HCT116 (cell line): ENCODE results near the gene SAMD4A.
"Not testable (repeated sequence)": the region's sequence is repeated elsewhere in the genome, so short reads cannot be mapped to it uniquely, and the experiment has no call there.

ENCODE experiments used
- CEBPB ChIP-seq: IDR thresholded peaks from 2 replicates; pipeline ENCODE4 v1.6.1; 2012; ENCODE audit warnings: low read depth
- TCF7L2 ChIP-seq: IDR thresholded peaks from 2 replicates; pipeline ENCODE4 v1.7.0; 2011; ENCODE audit warnings: borderline replicate concordance, inconsistent platforms; ENCODE audit not compliant: insufficient read depth, insufficient read length; ENCODE audit errors: extremely low read depth
- TF ChIP-seq, protein P1 (sequence below): IDR thresholded peaks from 2 replicates; pipeline ENCODE4 v1.6.1; 2012; ENCODE audit warnings: low read depth

DNA sequence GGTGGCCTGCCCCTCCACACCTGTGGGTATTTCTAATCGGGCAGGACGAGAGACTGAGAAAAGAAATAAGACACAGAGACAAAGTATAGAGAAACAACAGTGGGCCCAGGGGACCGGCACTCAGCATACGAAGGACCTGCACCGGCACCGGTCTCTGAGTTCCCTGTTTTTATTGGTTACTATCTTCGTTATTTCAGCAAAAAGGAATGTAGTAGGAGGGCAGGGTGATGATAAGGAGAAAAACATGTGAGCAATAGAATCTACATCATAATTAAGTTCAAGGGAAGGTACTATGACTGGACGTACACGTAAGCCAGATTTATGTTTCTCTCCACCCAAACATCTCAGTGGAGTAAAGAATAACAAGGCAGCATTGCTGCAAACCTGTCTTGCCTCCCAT, 185.7 kb downstream of the SAMD4A start:
- TF ChIP-seq, protein P1, sequence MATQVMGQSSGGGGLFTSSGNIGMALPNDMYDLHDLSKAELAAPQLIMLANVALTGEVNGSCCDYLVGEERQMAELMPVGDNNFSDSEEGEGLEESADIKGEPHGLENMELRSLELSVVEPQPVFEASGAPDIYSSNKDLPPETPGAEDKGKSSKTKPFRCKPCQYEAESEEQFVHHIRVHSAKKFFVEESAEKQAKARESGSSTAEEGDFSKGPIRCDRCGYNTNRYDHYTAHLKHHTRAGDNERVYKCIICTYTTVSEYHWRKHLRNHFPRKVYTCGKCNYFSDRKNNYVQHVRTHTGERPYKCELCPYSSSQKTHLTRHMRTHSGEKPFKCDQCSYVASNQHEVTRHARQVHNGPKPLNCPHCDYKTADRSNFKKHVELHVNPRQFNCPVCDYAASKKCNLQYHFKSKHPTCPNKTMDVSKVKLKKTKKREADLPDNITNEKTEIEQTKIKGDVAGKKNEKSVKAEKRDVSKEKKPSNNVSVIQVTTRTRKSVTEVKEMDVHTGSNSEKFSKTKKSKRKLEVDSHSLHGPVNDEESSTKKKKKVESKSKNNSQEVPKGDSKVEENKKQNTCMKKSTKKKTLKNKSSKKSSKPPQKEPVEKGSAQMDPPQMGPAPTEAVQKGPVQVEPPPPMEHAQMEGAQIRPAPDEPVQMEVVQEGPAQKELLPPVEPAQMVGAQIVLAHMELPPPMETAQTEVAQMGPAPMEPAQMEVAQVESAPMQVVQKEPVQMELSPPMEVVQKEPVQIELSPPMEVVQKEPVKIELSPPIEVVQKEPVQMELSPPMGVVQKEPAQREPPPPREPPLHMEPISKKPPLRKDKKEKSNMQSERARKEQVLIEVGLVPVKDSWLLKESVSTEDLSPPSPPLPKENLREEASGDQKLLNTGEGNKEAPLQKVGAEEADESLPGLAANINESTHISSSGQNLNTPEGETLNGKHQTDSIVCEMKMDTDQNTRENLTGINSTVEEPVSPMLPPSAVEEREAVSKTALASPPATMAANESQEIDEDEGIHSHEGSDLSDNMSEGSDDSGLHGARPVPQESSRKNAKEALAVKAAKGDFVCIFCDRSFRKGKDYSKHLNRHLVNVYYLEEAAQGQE = not testable (repeated sequence)
- TF ChIP-seq TCF7L2, CEBPB: not testable (repeated sequence)
